ENCODE results near the gene TMEM39A.

DNA sequence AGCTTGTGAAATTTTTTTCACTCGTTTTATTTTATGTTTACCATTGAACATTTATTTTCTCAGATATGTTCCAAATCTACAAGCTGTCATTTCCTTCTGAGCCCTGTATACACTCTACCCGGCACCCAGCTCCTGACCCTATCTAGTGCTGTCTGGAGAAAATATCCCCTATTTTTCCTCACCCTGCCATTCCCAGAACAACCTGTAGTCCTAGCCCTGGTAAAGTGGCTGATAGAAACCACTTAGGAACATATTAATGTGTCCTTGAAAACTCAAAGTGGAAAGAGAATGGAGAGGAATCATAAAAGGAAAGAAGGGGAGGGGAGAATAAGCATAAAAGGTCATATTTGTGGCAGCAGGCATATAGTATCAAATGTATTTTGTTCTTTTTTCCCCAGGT lies 26.7 kb upstream of the TMEM39A start:
- TF ChIP-seq, protein P1, sequence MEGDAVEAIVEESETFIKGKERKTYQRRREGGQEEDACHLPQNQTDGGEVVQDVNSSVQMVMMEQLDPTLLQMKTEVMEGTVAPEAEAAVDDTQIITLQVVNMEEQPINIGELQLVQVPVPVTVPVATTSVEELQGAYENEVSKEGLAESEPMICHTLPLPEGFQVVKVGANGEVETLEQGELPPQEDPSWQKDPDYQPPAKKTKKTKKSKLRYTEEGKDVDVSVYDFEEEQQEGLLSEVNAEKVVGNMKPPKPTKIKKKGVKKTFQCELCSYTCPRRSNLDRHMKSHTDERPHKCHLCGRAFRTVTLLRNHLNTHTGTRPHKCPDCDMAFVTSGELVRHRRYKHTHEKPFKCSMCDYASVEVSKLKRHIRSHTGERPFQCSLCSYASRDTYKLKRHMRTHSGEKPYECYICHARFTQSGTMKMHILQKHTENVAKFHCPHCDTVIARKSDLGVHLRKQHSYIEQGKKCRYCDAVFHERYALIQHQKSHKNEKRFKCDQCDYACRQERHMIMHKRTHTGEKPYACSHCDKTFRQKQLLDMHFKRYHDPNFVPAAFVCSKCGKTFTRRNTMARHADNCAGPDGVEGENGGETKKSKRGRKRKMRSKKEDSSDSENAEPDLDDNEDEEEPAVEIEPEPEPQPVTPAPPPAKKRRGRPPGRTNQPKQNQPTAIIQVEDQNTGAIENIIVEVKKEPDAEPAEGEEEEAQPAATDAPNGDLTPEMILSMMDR (IDR thresholded peaks at IDR 0.05) = no peak
- no peak for TF ChIP-seq POLR2A (IDR thresholded peaks at IDR 0.05)
